ENCODE data around the gene DMD. TPM values are rescaled to one million over a fixed set of nuclear protein-coding genes. Genes with fewer than 3 reads are reported as not detected.

DMD gene
- total RNA-seq, 4 donors from 2014 or later, result 2.2 to 26.7 (median 7.8) TPM

GRCh38 chrX:31860686-31861085, 1350.7 kb downstream of the DMD start:
- intact Hi-C loops (cut with DNase I), result no loop called here
- TF ChIP-seq POLR2A (IDR thresholded peaks at IDR 0.05), result no peak
- TF ChIP-seq, protein P1, sequence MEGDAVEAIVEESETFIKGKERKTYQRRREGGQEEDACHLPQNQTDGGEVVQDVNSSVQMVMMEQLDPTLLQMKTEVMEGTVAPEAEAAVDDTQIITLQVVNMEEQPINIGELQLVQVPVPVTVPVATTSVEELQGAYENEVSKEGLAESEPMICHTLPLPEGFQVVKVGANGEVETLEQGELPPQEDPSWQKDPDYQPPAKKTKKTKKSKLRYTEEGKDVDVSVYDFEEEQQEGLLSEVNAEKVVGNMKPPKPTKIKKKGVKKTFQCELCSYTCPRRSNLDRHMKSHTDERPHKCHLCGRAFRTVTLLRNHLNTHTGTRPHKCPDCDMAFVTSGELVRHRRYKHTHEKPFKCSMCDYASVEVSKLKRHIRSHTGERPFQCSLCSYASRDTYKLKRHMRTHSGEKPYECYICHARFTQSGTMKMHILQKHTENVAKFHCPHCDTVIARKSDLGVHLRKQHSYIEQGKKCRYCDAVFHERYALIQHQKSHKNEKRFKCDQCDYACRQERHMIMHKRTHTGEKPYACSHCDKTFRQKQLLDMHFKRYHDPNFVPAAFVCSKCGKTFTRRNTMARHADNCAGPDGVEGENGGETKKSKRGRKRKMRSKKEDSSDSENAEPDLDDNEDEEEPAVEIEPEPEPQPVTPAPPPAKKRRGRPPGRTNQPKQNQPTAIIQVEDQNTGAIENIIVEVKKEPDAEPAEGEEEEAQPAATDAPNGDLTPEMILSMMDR (IDR thresholded peaks at IDR 0.05), result no peak

GRCh38 chrX:31858915-31859314, 1352.4 kb downstream of the DMD start:
- no peaks in the 10 kb centered on the region for H3K36me3 ChIP-seq
- H3K4me3 ChIP-seq, result no peak overlapping the region
- no peak overlapping the region for H3K27ac ChIP-seq
- H3K4me1 ChIP-seq, result no peaks in the 10 kb centered on the region
- no peak for DNase-seq
- intact Hi-C loops (cut with DNase I), result no loop called here
- no peaks in the 10 kb centered on the region for H3K27me3 ChIP-seq
- TF ChIP-seq, protein P1 (IDR thresholded peaks at IDR 0.05), result no peak
- TF ChIP-seq POLR2A (IDR thresholded peaks at IDR 0.05), result no peak
- WGBS, 2 donors, result 55 to 63% methylated on average over 2 of the region's 2 CpGs
- no peaks in the 10 kb centered on the region for H3K9me3 ChIP-seq

More at GRCh38 chrX:31860686-31861085, 1350.7 kb downstream of the DMD start:
- DNase-seq, result no peak
- Histone ChIP-seq H3K36me3 (no peaks in the 10 kb centered on the region), H3K27ac (no peak overlapping the region), H3K4me1 (no peaks in the 10 kb centered on the region), H3K27me3 (no peaks in the 10 kb centered on the region), H3K9me3 (no peaks in the 10 kb centered on the region), H3K4me3 (no peak overlapping the region)

DNA sequence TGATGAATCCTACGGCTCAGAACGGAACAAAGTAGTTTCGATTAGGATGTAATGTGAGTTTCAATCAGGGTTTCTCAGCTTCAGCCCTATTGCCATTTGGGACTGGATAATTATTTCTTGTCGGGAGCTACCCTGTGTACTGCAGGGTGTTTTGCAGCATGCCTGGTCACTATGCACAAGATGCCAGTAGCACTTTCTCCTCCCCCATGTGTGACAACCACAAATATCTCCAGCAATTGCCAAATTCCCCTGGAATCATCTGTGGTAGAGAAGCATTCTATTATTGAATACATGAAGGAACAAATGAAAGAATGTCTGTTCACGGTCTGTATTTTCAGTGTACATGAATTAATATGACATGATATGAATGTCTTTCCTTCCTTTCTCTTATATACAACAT, 1356.6 kb downstream of the DMD start:
- DNase-seq, result no peak
- H3K9me3 ChIP-seq, result no peaks in the 10 kb centered on the region
- TF ChIP-seq, protein P1 (IDR thresholded peaks at IDR 0.05), result no peak
- no peak for TF ChIP-seq POLR2A (IDR thresholded peaks at IDR 0.05)
- 76 to 78% methylated on average over 5 of the region's 5 CpGs for WGBS, 2 donors
- H3K27ac ChIP-seq, result no peak overlapping the region
- intact Hi-C loops (cut with DNase I), result no loop called here
- no peaks in the 10 kb centered on the region for H3K4me1 ChIP-seq
- H3K27me3 ChIP-seq, result no peaks in the 10 kb centered on the region
- H3K36me3 ChIP-seq, result no peaks in the 10 kb centered on the region
- no peak overlapping the region for H3K4me3 ChIP-seq

- WGBS, 2 donors, result 41 to 42% methylated on average over 1 of the region's 1 CpG
- intact Hi-C loops (cut with DNase I), result no loop called here
- TF ChIP-seq POLR2A (IDR thresholded peaks at IDR 0.05), result no peak
- TF ChIP-seq, protein P1 (IDR thresholded peaks at IDR 0.05), result no peak
Measured at GRCh38 chrX:31851761-31852160, 1359.6 kb downstream of the DMD start.

GRCh38 chrX:31847773-31848172, 1363.6 kb downstream of the DMD start:
- Histone ChIP-seq H3K4me1 (no peaks in the 10 kb centered on the region), H3K27ac (no peak overlapping the region), H3K36me3 (no peaks in the 10 kb centered on the region), H3K4me3 (no peak overlapping the region), H3K9me3 (no peaks in the 10 kb centered on the region), H3K27me3 (no peaks in the 10 kb centered on the region)
- TF ChIP-seq, protein P1 (IDR thresholded peaks at IDR 0.05), result no peak
- TF ChIP-seq POLR2A (IDR thresholded peaks at IDR 0.05), result no peak
- intact Hi-C loops (cut with DNase I), result no loop called here
- 43 to 67% methylated on average over 2 of the region's 2 CpGs for WGBS, 2 donors
- no peak for DNase-seq

More at GRCh38 chrX:31851761-31852160, 1359.6 kb downstream of the DMD start:
- H3K27me3 ChIP-seq, result no peaks in the 10 kb centered on the region
- H3K9me3 ChIP-seq, result no peaks in the 10 kb centered on the region
- H3K4me3 ChIP-seq, result no peak overlapping the region
- no peaks in the 10 kb centered on the region for H3K36me3 ChIP-seq
- H3K4me1 ChIP-seq, result no peaks in the 10 kb centered on the region
- no peak for DNase-seq
- H3K27ac ChIP-seq, result no peak overlapping the region
